SK-N-SH (cell line): ENCODE data around the gene TBC1D5.

Source experiments
- CHD2 ChIP-seq: fragments of 150-350 bp; IDR thresholded peaks from 2 replicates; pipeline ENCODE4 v1.6.1; 2018; ENCODE audit warnings: low read length; ENCODE audit not compliant: partially characterized antibody
- CTCF ChIP-seq: fragments of 200-600 bp; sonication (generic); IDR thresholded peaks from 2 replicates; pipeline ENCODE4 v1.6.1; 2017; ENCODE audit warnings: antibody characterized with exemption, mild to moderate bottlenecking, moderate library complexity
- EP300 ChIP-seq, 2 experiments: IDR thresholded peaks; 2 replicates each; pipeline versions ENCODE4 v1.4.0 to v1.6.1; 2012; ENCODE audit warnings: borderline replicate concordance in 1 of 2, low read depth in 1 of 2, low read length in 1 of 2
- IRF3 ChIP-seq: fragments of 150-350 bp; IDR thresholded peaks from 2 replicates; pipeline ENCODE4 v1.6.1; 2016; ENCODE audit warnings: mild to moderate bottlenecking, low read depth, low read length
- JUND ChIP-seq: IDR thresholded peaks from 2 replicates; pipeline ENCODE4 v1.4.0; 2012
- MAX ChIP-seq: IDR thresholded peaks from 2 replicates; pipeline ENCODE4 v1.4.0; 2012; ENCODE audit warnings: low read depth
- MXI1 ChIP-seq: IDR thresholded peaks from 2 replicates; pipeline ENCODE4 v1.6.1; 2012; ENCODE audit warnings: mild to moderate bottlenecking, low read depth, low read length, improper control_type of control experiment
- POLR2AphosphoS5 ChIP-seq: IDR thresholded peaks from 2 replicates; pipeline ENCODE4 v1.6.1; 2012; ENCODE audit warnings: low read depth, low read length
- RAD21 ChIP-seq: IDR thresholded peaks from 2 replicates; pipeline ENCODE4 v1.6.1; 2012; ENCODE audit warnings: mild to moderate bottlenecking, low read length
- RCOR1 ChIP-seq: fragments of 150-350 bp; IDR thresholded peaks from 2 replicates; pipeline ENCODE4 v1.6.1; 2017; ENCODE audit warnings: antibody characterized with exemption, low read length
- SIN3A ChIP-seq: IDR thresholded peaks from 2 replicates; pipeline ENCODE4 v1.6.1; 2012; ENCODE audit warnings: low read depth, mild to moderate bottlenecking, low read length, moderate library complexity, borderline replicate concordance
- SMC3 ChIP-seq: IDR thresholded peaks from 2 replicates; pipeline ENCODE4 v1.6.1; 2012; ENCODE audit warnings: low read depth, low read length, improper control_type of control experiment
- USF1 ChIP-seq: IDR thresholded peaks from 2 replicates; pipeline ENCODE4 v1.4.0; 2012; ENCODE audit warnings: low read depth, borderline replicate concordance
- USF2 ChIP-seq: fragments of 150-350 bp; IDR thresholded peaks from 2 replicates; pipeline ENCODE4 v1.6.1; 2017; ENCODE audit warnings: antibody characterized with exemption, low read length, low read depth, borderline replicate concordance

- no peak for TF ChIP-seq SMC3
- no peak for TF ChIP-seq CTCF
- no peak for TF ChIP-seq POLR2AphosphoS5
- TF ChIP-seq RAD21 = no peak
- no peak for TF ChIP-seq EP300 (IDR thresholded peaks at IDR 0.05; ENCODE audit: borderline replicate concordance in 1 of 2, low read depth in 1 of 2, low read length in 1 of 2)
- TF ChIP-seq SIN3A = no peak
- no peak for TF ChIP-seq IRF3
- TF ChIP-seq MXI1 = no peak
- no peak for TF ChIP-seq CHD2
- TF ChIP-seq USF2 = no peak
- no peak for TF ChIP-seq JUND
- no peak for TF ChIP-seq USF1
- no peak for TF ChIP-seq MAX
- TF ChIP-seq RCOR1 = no peak
These were observed 593.4 kb downstream of the TBC1D5 start for GRCh38 chr3:17149076-17149475.
